ENCODE results near the gene STAG3. TPM values are rescaled to one million over a fixed set of nuclear protein-coding genes. Genes with fewer than 3 reads are reported as not detected.
A peak's percentile ranks its signal among the peaks of the same experiment; 100 is the strongest.

Gene STAG3
- total RNA-seq, 4 donors from 2014 or later = 0.13 to 5.5 TPM; not detected in 2

DNA sequence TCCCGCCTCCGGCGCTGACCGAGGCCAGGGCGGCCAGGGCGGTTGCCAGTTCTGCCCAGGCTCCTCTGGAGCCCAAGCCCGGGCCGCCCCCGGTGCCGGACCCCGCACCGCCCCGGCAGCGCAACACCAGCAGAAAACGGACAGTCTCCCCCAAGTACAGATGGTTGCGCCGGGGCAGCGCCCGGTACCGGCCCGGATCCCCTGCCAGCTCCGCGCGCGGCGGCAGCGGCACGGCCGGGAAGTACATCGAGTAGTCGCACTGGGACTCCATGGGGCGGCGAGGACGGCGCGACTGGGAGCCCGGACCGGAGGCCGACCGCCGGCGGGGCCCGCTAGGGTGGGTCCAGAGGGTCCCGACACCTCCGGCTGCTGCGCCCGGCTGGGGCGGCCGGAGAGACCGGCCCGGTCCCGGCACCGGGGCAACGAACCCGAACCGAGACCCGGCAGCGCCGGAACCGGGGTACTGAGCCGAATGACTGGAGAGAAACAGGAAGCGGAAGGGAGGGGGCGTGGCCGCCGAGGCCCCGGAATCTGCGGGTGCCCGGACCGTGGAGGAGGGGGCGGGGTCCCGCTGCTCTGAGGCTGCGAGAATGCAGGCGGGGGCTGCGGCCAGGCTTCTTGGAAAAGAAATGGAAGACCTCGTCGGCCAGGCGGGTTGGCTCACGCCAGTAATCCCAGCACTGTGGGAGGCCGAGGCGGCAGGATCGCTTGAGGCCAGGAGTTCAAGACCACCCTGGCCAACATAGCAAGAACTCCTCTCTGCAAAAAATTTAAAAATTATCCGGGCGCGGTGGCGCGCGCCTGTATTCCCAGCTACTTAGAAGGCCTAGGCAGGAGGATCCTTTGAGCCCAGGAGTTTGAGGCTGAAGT, 19.3 kb upstream of the STAG3 start, which contains the start of gene TRAPPC14:
Gene TRAPPC14, minus strand, starts transcription at position 495 of the 870 bp plus-strand sequence. Its CDS starts 224 bp downstream, at position 271.
- Histone ChIP-seq H3K4me3 (peak within 1 kb of the TSS; percentile 67 to 90 (median 70)), H3K36me3 (peaks cover 0 to 31% of the 10 kb centered on the region in 2 donors), H3K27ac (peak within 1 kb of the TSS; percentile 60 to 86 (median 72)), H3K27me3 (no peaks in the 10 kb centered on the region), H3K4me1 (peaks cover 6 to 17% of the 10 kb centered on the region in 2 donors), H3K9me3 (no peaks in the 10 kb centered on the region)
- ATAC-seq (peak; percentile 82 to 84), DNase-seq (peak; percentile 70 to 75)
- intact Hi-C loops (cut with DNase I; ENCODE audit: low total_unique reads) = no loop called here
- TF ChIP-seq POLR2A (IDR thresholded peaks at IDR 0.05) = peak in 1 of 2 donors; percentile 42
- TF ChIP-seq, protein P1, sequence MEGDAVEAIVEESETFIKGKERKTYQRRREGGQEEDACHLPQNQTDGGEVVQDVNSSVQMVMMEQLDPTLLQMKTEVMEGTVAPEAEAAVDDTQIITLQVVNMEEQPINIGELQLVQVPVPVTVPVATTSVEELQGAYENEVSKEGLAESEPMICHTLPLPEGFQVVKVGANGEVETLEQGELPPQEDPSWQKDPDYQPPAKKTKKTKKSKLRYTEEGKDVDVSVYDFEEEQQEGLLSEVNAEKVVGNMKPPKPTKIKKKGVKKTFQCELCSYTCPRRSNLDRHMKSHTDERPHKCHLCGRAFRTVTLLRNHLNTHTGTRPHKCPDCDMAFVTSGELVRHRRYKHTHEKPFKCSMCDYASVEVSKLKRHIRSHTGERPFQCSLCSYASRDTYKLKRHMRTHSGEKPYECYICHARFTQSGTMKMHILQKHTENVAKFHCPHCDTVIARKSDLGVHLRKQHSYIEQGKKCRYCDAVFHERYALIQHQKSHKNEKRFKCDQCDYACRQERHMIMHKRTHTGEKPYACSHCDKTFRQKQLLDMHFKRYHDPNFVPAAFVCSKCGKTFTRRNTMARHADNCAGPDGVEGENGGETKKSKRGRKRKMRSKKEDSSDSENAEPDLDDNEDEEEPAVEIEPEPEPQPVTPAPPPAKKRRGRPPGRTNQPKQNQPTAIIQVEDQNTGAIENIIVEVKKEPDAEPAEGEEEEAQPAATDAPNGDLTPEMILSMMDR (IDR thresholded peaks at IDR 0.05 in 4 of 5, conservative IDR thresholded peaks at IDR 0.05 in 1 of 5) = no peak
- in situ Hi-C loops (cut with MboI; ENCODE audit: low sequenced_read_pairs in 4 of 4) = loop anchor here in 1 of 4 donors (25.0 kb wide), 1 partner anchor 179 kb away; no protein-coding TSS in a partner anchor

DNA sequence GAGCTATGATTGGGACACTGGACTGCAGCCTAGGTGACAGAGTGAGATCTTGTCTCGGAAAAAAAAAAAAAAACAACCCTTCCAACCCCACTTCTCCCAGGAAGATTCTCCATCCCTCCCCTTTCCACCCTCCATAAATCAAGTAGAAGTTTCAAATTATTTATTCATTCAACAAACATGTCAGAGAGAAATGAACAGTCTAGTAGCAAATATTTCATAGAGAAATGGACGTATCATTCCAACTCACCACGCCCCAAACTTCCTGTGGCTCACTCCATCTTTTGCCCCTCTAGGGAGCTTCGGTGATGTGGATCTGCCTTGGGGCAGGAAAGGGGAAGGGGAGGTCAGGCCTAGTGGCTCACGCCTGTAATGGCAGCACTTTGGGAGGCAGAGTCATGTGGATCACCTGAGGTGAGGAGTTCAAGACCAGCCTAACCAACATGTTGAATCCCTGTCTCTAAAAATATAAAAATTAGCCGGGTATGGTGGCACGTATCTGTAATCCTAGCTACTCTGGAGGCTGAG, 18.6 kb upstream of the STAG3 start:
- H3K36me3 ChIP-seq = peaks cover 0 to 25% of the 10 kb centered on the region in 2 donors
- intact Hi-C loops (cut with DNase I; ENCODE audit: low total_unique reads) = no loop called here
- no peaks in the 10 kb centered on the region for H3K9me3 ChIP-seq
- peaks cover 6 to 17% of the 10 kb centered on the region in 2 donors for H3K4me1 ChIP-seq
- in situ Hi-C loops (cut with MboI; ENCODE audit: low sequenced_read_pairs in 4 of 4) = loop anchor here in 1 of 4 donors (25.0 kb wide), 1 partner anchor 178 kb away; no protein-coding TSS in a partner anchor
- TF ChIP-seq, protein P1 (IDR thresholded peaks at IDR 0.05 in 4 of 5, conservative IDR thresholded peaks at IDR 0.05 in 1 of 5) = no peak
- TF ChIP-seq POLR2A (IDR thresholded peaks at IDR 0.05) = no peak
- DNase-seq (no peak), ATAC-seq (no peak)
- peak overlapping the region; percentile 60 to 86 (median 72) for H3K27ac ChIP-seq
- peak overlapping the region; percentile 67 to 90 (median 70) for H3K4me3 ChIP-seq
- H3K27me3 ChIP-seq = no peaks in the 10 kb centered on the region

DNA sequence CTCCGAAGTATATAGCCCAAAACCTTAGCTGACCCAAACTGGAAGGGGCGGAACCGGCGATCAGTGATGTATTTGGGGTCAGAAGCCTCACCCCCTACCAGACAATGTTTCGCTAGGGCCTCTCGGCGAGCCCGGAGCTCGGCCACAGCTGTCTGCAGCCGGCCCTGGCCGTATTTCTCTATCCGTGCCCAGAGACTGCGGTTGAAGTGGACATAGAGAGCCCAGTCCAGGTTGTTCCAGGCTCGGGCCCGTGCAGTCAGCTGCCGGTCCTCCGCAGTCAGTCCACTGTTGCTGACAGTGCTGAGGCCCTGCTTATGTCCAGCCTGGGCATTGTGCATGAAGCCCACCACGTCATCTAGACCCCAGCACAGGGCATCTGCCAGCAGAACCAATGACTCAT, 17.7 kb upstream of the STAG3 start:
- in situ Hi-C loops (cut with MboI; ENCODE audit: low sequenced_read_pairs in 4 of 4) = loop anchor here in 1 of 4 donors (25.0 kb wide), 1 partner anchor 177 kb away; no protein-coding TSS in a partner anchor
- Histone ChIP-seq H3K36me3 (peaks cover 0 to 20% of the 10 kb centered on the region in 2 donors), H3K4me3 (no peak overlapping the region), H3K9me3 (no peaks in the 10 kb centered on the region), H3K27me3 (no peaks in the 10 kb centered on the region), H3K27ac (no peak overlapping the region), H3K4me1 (peaks cover 6 to 17% of the 10 kb centered on the region in 2 donors)
- TF ChIP-seq, protein P1 (IDR thresholded peaks at IDR 0.05 in 4 of 5, conservative IDR thresholded peaks at IDR 0.05 in 1 of 5) = no peak
- TF ChIP-seq POLR2A (IDR thresholded peaks at IDR 0.05) = no peak
- ATAC-seq (no peak), DNase-seq (no peak)
- intact Hi-C loops (cut with DNase I; ENCODE audit: low total_unique reads) = no loop called here

DNA sequence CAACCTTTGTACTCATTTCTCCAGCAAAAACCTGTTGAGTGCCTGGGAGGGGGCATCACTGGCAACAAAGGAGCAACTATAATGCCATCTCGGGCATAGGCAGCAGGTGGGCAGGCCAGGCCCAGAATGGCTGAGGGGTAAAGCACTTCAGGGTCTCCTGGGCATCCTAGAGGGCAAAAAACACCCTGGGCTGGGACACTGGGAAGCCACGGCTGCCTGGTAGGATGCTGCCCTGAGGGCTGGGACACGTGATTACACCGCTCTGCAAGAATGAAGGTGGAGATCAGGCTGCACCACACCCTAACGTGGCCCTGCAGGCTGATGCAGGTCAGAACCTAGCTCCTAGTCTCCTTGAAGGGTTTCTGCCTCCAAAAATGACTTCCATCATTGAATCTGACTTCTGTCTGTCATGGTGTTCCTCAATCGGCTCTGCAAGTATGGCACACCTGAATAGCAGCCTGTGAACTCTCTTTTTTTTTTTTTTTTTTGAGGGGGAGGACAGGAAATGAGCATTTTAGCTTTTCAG, 14.6 kb upstream of the STAG3 start:
- peaks cover 4 to 15% (median 8%) of the 10 kb centered on the region in 3 donors for H3K27me3 ChIP-seq
- DNase-seq (no peak), ATAC-seq (no peak)
- no peaks in the 10 kb centered on the region for H3K36me3 ChIP-seq
- H3K4me1 ChIP-seq = peaks cover 0 to 8% of the 10 kb centered on the region in 2 donors
- no peaks in the 10 kb centered on the region for H3K9me3 ChIP-seq
- no peak overlapping the region for H3K4me3 ChIP-seq
- in situ Hi-C loops (cut with MboI; ENCODE audit: low sequenced_read_pairs in 4 of 4) = loop anchor here in 1 of 4 donors (25.0 kb wide), 1 partner anchor 174 kb away; no protein-coding TSS in a partner anchor
- H3K27ac ChIP-seq = no peak overlapping the region
- intact Hi-C loops (cut with DNase I; ENCODE audit: low total_unique reads) = no loop called here
- TF ChIP-seq, protein P1 (IDR thresholded peaks at IDR 0.05 in 4 of 5, conservative IDR thresholded peaks at IDR 0.05 in 1 of 5) = no peak
- no peak for TF ChIP-seq POLR2A (IDR thresholded peaks at IDR 0.05)

Data from gastrocnemius medialis (tissue), 4 donors.